Kidney (tissue), 14 donors: ENCODE data around the gene MAP2K3. TPM values are rescaled to one million over a fixed set of nuclear protein-coding genes. Genes with fewer than 3 reads are reported as not detected.

Experiments
- DNase-seq, 5 donors: peaks; one replicate each; pipeline ENCODE4 v3.0.0-alpha.2; 2013 to 2020
- FAIRE-seq: peaks from 2 replicates; lab custom pipeline; 2012; peaks lifted over from hg19 to GRCh38; lab: Jason Lieb, UNC
- H3K27ac ChIP-seq, 2 donors: one replicate each; pipeline ENCODE4 v1.7.0; 2013; ENCODE audit warnings: low read depth in 2 of 2, low read length in 2 of 2, inconsistent platforms in 1 of 2
- H3K27me3 ChIP-seq: one replicate; pipeline ENCODE4 v1.7.1; 2013; ENCODE audit warnings: low read length, inconsistent platforms; ENCODE audit not compliant: control insufficient read depth, insufficient read depth
- H3K36me3 ChIP-seq, 3 donors: one replicate each; pipeline versions ENCODE4 v1.7.0 to v1.7.1; 2013; ENCODE audit warnings: low read length in 3 of 3, control low read depth in 1 of 3, inconsistent platforms in 1 of 3; ENCODE audit not compliant: insufficient read depth in 3 of 3, control insufficient read depth in 2 of 3
- H3K4me1 ChIP-seq, 3 donors: one replicate each; pipeline versions ENCODE4 v1.7.0 to v1.7.1; 2013; ENCODE audit warnings: low read length in 3 of 3, inconsistent platforms in 1 of 3, low read depth in 1 of 3; ENCODE audit not compliant: control insufficient read depth in 2 of 3, insufficient read depth in 2 of 3
- H3K4me3 ChIP-seq, 3 donors: one replicate each; pipeline versions ENCODE4 v1.7.0 to v1.8.1; 2013; ENCODE audit warnings: low read length in 3 of 3, control low read depth in 1 of 3, inconsistent platforms in 1 of 3
- H3K9ac ChIP-seq, 3 donors: one replicate each; pipeline versions ENCODE4 v1.7.0 to v1.7.1; 2013; ENCODE audit warnings: low read length in 3 of 3, control low read depth in 1 of 3, inconsistent platforms in 1 of 3
- H3K9me3 ChIP-seq, 3 donors: one replicate each; pipeline versions ENCODE4 v1.7.0 to v1.7.1; 2013; ENCODE audit warnings: low read length in 3 of 3, control low read depth in 1 of 3, inconsistent platforms in 1 of 3; ENCODE audit not compliant: control insufficient read depth in 2 of 3, insufficient read depth in 1 of 3
- intact Hi-C: fragments of 100-400 bp; cut with DNase I; formaldehyde crosslinking; loops from one replicate; pipeline ENCODE4 v1.11.1; 2022
- polyA plus RNA-seq: library from polyadenylated mRNA; stranded (reverse); fragments of 350-450 nt; fragmentation: Illumina TruSeq; extraction: RNeasy Lipid Tissue Mini Kit (QIAGEN cat#74804); gene quantifications from one replicate; pipeline ENCODE4 v1.2.3, GENCODE V29; 2014; ENCODE audit warnings: low read depth, low replicate concordance; ENCODE audit not compliant: insufficient read depth
- total RNA-seq: library from RNA; stranded (reverse); fragmentation: NEBNext Ultra II Directional; extraction: Animal tissue kit (Norgen Biotek cat#: 25700); gene quantifications from one replicate; pipeline ENCODE4 v1.2.1, GENCODE V29; 2021
- TF ChIP-seq, protein P1 (sequence below): IDR thresholded peaks from 3 replicates; pipeline ENCODE4 v1.5.1; 2012; ENCODE audit warnings: mild to moderate bottlenecking, moderate library complexity, borderline replicate concordance; ENCODE audit not compliant: insufficient read depth; ENCODE audit errors: extremely low read depth
- donor health status: control.
- donor health status: control.
- donor health status: control.
- donor health status: control.
- donor health status: control.
- donor health status: DM: yes; HTN: yes; CAD: no.
- donor health status: Normal renal cell carcinoma (clear cell type).

The MAP2K3 gene
- total and polyA plus RNA-seq, 2 donors from 2014 or later: 40.1 to 44.0 TPM

DNA sequence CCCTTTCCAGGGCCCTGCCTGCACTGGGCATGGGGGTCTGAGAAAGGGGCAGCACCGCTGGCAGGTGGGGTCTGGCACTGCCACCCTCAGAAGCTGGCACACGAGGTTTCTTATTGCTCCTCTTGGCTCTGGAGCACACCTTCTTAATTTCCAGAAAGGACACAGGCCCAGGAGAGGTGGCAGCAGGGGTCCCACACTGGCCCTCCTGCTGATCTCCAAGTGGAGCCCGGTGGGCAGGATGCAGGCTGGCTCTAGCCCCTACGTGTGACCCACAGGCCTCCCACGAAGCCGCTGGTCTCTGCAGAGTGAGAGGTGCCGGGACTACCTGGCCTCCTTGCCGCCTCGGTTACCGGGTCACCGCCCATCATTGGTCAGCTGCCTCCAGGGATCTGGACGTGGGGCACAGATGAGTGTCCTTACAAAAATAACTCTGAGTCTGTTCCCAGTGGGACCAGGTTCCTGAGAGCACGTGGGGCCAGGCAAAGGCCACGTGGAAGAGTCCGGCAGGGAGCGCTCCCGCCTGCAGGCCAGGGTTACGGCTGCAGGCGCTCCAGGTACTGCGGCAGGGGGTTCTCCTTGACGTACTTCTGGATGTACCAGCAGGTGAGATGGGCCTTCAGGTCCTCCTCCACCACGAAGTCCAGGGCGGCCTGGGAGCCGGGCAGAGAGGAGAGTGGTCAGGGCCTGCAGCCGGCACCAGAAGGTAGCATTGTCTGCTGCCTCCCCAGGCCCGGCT lies 41.6 kb upstream of the MAP2K3 start:
- no peak for FAIRE-seq

DNA sequence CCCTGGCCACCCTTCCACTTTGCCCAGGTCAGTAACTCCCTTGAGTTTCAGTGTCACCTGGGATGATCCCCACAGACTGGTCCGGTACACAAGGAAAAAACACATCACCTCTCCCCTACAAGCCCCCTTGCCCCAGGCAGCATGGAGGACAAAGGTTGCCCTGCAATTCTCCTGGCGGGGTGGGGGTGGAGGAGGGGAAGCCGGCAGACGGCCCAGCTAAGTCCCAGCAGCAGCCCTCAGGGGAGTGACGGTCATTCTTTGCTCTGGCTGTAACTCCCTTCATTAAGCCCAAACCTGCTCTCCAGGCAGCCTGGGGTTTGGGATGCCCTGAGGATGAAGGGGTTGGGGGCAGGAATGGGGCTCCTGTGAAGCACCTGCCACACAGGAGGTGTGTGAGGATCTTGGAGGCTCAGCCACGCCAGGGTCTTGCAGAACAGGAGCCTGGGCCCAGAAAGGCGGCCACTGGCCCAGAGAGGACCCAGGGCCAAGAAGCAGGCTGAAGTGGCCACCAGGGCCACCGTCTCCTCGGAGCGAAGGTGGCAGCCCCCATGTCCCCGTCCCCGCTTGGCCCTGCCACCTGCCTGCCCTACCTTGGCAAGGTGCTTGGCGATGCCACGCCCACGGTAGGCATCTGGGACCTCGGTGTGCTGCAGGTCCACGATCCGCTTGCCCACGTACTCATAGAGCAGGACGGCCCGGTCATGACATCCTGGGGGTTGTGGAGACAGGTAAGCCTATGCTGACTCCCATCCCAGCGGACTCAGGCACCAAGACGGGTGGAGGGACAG lies 40.8 kb upstream of the MAP2K3 start:
- Histone ChIP-seq H3K9me3 (no peaks in the 10 kb centered on the region), H3K4me1 (peaks cover 0 to 14% (median 11%) of the 10 kb centered on the region in 3 donors)
- no peak for DNase-seq

More for the DNA sequence above, 41.6 kb upstream of the MAP2K3 start:
- H3K27ac ChIP-seq: no peak overlapping the region
- H3K36me3 ChIP-seq: no peaks in the 10 kb centered on the region
- DNase-seq: no peak
- no peak overlapping the region for H3K9ac ChIP-seq
- H3K4me3 ChIP-seq: no peak overlapping the region
- H3K27me3 ChIP-seq: no peaks in the 10 kb centered on the region
- no peaks in the 10 kb centered on the region for H3K9me3 ChIP-seq
- TF ChIP-seq, protein P1, sequence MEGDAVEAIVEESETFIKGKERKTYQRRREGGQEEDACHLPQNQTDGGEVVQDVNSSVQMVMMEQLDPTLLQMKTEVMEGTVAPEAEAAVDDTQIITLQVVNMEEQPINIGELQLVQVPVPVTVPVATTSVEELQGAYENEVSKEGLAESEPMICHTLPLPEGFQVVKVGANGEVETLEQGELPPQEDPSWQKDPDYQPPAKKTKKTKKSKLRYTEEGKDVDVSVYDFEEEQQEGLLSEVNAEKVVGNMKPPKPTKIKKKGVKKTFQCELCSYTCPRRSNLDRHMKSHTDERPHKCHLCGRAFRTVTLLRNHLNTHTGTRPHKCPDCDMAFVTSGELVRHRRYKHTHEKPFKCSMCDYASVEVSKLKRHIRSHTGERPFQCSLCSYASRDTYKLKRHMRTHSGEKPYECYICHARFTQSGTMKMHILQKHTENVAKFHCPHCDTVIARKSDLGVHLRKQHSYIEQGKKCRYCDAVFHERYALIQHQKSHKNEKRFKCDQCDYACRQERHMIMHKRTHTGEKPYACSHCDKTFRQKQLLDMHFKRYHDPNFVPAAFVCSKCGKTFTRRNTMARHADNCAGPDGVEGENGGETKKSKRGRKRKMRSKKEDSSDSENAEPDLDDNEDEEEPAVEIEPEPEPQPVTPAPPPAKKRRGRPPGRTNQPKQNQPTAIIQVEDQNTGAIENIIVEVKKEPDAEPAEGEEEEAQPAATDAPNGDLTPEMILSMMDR: no peak
- H3K4me1 ChIP-seq: peaks cover 0 to 14% (median 11%) of the 10 kb centered on the region in 3 donors
- intact Hi-C loops: no loop called here

DNA sequence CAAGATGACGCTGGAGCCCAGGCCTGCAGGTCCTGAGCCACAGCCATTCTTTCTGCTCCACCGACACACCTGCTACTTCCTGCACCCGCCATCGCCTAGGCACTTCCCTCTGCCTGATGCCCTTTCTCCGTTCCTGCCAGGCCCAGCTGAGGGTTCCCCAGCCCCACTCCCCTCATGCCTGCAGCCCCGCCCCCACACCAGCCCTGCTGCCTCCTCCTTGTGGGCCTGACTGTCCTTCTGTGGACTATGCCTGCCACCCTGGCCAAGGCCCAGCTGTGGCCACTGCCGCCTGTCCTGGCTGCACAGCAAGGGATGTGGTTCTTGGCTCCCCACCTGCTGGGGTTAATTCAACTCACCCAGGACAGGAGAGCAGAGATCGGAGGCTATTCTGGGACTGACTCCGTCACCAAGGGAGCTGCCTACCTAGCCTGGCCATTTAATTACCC lies 38.8 kb upstream of the MAP2K3 start:
- H3K36me3 ChIP-seq: no peaks in the 10 kb centered on the region
- H3K9me3 ChIP-seq: no peaks in the 10 kb centered on the region
- H3K4me3 ChIP-seq: no peak overlapping the region
- H3K27ac ChIP-seq: no peak overlapping the region
- H3K27me3 ChIP-seq: no peaks in the 10 kb centered on the region
- H3K4me1 ChIP-seq: peaks cover 0 to 14% (median 11%) of the 10 kb centered on the region in 3 donors
- intact Hi-C loops: no loop called here
- DNase-seq: no peak
- FAIRE-seq: no peak
- TF ChIP-seq, protein P1: no peak
- H3K9ac ChIP-seq: no peak overlapping the region

More for the DNA sequence above, 40.8 kb upstream of the MAP2K3 start:
- Histone ChIP-seq H3K27me3 (no peaks in the 10 kb centered on the region), H3K9ac (no peak overlapping the region), H3K4me3 (no peak overlapping the region), H3K36me3 (no peaks in the 10 kb centered on the region), H3K27ac (no peak overlapping the region)
- TF ChIP-seq, protein P1: no peak
- no peak for FAIRE-seq
- intact Hi-C loops: no loop called here
